Putamen (tissue), 1 donor: ENCODE results near the gene FBXO42.
A peak's percentile ranks its signal among the peaks of the same experiment; 100 is the strongest.
"Not testable (repeated sequence)": the region's sequence is repeated elsewhere in the genome, so short reads cannot be mapped to it uniquely, and the experiment has no call there.

Experiments used
- DNase-seq: peaks from one replicate; pipeline ENCODE4 v3.0.0-alpha.2; 2016; ENCODE audit warnings: low spot score

The FBXO42 gene

DNA sequence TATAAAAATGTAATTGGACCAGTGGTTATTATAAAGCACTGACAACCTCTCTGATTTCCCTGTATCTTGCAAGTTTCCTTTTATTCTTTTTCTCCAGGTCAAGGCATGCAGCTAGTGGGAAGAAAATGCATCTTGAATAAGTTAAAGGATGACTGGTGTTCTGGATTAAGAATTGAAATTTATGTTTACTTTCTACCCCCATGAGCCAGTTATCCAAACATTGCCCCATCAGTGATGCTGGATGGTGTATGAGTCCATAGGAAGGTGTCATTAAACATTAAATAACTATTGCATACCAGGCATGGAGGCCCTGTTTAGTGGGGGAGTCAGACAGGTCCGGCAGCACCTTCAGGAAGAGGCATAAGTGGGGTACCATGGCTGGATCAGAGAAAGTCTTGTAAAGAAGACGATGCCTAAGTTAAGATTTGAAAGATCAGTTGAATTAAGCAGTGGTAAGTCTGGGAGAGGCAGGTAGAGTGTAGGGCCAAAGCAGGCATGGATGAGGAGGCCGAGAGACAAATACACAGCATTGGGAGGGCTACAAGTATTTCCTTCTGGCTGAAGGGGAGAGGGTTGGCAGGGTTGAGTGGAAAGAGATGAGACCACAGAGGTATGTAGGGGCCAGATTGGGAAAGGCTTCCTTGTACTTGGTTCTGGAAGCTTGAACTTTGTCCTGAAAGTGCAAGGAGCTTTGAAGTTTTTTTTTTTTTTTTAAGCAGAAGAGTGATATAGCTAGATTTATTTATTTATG is 20.4 kb upstream of the FBXO42 start:
- no peak for DNase-seq

DNA sequence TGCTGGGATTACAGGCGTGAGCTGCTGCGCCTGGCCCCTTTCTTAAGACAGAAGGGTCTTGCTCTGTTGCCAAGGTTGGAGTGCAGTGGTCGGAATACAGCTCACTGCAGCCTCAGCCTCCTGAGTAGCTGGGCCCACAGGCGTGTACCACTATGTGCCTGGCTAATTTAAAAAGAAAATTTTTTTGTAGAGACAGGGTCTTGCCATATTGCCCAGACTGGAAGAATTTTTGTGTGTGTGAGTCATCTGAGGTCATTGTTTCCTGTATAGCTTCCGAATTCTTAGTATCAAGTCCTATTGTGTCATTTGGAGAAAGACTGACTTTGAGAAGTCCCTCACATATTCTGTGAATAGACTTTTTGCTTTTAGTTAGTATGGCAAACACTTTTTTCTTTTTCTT is 19.4 kb upstream of the FBXO42 start:
- no peak for DNase-seq

DNA sequence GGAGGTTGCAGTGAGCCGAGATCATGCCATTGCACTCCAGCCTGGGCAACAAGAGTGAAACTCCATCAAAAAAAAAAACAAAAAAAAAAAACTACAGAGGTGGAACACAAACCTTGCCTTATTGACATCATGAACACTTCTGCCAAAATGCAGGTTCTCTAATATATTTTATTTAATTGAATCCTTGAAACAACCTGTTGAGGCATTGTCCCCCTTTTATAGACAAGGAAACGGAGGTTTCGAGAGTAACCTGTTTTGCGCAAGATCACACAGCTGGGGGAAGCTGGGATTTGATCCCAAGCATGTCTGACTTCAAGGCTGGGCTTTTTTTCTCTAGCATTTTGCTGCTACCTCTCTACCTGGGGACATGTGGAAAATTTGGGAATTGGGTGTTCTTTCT is 17.5 kb upstream of the FBXO42 start:
- DNase-seq, result no peak

DNA sequence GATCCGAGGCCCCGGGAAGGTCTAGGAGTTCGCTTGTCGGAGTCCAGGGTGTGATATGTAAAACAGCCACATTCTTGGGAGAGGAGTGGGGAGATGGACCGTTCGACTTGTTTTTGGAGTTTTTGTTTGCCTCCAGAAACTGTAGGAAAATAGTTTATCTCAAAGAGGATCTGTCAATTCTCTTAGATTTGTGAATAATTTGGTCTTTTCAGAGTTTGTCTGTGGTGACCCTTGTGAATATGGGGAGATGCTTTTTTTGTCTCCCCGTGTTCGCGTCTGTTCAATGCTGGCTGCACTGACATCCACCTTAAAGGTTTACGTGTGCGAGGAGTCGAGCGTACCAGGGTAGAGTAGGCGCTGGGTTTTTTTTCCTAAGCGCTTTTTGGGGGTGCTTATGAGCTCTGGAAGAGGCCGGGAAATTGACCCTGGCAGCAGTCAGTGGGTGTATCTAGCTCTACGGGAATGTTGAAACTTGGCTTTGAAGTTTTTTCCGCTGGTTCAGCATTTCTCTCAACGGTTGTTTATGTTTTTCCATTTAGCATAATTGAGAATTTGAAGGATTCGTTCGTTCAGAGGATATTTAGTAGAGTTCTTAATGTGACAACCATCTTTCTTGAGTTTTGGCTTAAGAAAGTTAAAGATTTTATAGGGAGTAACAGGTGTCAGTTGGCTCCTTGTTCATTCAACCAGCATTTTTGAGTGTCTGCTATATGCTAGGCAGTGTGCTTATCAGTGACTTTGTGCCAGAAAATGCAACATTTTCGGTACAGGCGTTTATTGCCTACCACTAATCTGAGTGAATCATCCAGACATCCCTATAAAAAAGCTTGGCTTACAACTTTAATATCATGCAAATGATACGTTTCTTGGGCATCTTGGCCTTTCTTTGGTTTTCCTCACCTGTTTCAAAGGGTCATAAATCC is 15.9 kb upstream of the FBXO42 start:
- DNase-seq, result no peak

GRCh38 chr1:16367258-16367967 is 15.1 kb upstream of the FBXO42 start:
- DNase-seq, result no peak

DNA sequence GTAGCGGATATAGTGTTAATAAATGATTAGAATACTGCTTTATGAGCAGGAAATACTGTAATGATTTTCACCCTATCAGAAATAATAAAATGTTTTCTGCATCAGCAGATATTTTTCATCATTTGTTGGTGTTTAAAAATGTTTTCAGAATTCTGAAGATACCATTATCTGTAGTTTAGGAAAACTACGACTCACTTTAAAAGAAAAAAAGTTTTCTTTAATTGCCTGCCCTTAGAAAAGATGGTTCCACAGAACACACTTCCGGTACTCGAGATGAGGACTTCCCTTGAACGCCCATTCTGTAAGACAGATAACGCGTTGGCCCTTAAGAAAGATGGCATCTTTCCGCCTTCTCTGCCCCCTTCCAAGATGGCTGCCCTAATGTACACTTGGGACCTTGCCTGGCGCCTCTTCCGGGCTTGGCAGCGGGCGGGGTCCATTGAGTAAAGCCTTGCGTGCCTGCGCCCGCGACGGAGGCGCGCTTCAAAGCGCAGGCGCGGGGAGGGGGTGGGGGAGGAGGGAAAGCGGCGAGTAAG is 14.5 kb upstream of the FBXO42 start, which contains the start of gene SZRD1:
TSS of gene SZRD1 (plus strand) at position 521 of the 536 bp plus-strand sequence. CDS start 16 bp downstream, outside the sequence.
- DNase-seq, result peak; percentile 99

GRCh38 chr1:16365146-16365498 is 12.8 kb upstream of the FBXO42 start:
- not testable (repeated sequence) for DNase-seq

DNA sequence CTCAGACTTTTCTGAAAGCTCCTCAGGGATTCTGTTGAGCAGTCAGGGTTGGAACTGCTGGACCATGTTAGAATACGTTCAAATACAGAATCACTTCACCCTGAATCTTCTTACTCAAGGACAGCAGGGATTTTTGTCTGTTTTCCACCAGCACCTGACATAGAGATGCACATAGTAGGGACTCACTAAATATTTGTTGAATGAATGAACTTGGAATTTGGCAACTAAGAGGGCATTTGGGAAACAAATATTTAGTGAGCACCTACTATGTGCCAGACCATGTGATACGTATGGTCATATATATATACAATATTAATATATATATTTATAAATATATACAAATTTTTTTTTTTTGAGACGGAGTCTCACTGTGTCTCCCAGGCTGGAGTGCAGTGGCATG is 4.6 kb upstream of the FBXO42 start:
- no peak for DNase-seq

- no peak for DNase-seq
Measured at GRCh38 chr1:16354619-16355018, 2.3 kb upstream of the FBXO42 start.

DNA sequence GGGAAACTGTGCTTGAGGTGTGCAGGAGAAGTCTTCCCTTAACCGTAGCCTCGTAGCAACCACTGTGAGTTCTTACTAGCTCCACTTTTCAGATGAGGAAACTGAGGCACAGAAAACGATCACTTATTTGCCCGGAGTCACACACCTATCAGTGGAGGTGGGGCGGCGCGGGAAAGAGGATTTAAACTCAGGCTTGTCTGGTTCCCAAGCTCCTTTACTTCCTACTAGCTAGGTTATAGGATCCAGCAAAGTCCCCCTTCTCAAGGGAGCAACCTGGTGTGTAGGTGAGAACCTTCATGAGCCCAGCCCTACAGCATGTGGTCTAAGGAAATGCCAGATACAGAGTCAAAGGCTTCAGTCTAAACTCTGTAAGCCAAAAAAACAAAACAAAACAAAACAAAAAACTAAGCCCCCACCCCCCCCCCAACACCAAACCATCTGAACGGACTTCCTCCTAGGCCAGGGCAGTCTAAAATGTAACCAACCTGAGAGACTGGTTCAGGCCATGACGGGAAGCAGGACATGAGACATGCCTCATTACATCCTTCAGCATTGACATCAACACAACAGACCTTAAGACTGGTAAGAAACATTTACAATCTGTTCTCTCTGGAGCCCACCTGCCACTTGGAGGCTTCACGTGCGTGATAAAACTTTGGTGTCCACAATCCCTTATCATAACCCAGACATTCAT is 709 bp upstream of the FBXO42 start:
- DNase-seq, result no peak

GRCh38 chr1:16351456-16351993 is 755 bp downstream of the FBXO42 start:
- DNase-seq, result peak; percentile 38

- no peak for DNase-seq
Measured at GRCh38 chr1:16349847-16350406, 2.4 kb downstream of the FBXO42 start.

- peak; percentile 45 for DNase-seq
Measured at GRCh38 chr1:16348414-16349182, 3.7 kb downstream of the FBXO42 start.

DNA sequence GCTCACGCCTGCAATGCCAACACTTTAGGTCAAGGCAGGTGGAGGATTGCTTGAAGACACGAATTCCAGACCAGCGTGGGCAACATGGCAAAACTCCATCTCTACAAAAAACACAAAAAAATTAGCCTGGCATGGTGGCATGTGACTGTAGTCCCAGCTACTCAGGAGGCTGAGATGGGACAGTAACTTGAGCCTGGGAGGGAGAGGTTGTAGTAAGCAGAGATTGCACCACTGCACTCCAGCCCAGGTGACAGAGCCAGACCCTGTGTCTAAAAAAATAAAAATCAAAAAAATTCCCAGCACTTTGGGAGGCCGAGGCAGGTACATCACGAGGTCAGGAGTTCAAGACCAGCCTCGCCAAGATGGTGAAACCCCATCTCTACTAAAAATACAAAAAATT is 9.0 kb downstream of the FBXO42 start:
- not testable (repeated sequence) for DNase-seq

DNA sequence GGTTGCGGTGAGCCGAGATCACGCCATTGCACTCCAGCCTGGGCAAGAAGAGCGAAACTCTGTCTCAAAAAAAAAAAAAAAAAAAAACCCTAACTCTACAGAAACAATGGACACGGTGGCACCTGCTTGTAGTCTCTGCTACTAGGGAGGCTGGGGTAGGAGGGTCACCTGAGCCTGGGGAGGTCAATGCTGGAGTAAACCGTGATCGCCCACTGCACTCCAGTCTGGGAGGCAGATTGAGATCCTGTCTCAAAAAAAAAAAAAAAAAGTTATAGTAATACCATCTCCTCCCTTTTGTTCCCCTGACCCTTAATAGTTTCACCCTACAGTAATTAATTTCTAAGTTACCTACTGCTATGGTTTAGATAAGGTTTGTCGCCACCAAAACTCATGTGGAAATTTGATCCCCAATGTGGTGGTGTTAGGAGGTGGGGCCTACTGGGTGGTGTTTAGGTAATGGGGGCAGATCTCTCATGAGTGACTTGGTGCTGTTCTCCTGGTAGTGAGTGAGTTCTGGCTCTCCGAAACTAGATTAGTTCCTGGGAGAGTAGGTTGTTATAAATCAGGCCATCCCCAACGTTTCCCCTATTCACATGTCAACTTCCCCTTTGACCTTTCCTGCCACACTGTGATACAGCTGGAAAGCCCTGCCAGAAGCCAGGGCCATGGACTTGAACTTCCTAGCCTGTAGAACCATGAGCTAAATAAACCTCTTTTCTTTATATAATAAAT is 9.8 kb downstream of the FBXO42 start:
- no peak for DNase-seq

DNA sequence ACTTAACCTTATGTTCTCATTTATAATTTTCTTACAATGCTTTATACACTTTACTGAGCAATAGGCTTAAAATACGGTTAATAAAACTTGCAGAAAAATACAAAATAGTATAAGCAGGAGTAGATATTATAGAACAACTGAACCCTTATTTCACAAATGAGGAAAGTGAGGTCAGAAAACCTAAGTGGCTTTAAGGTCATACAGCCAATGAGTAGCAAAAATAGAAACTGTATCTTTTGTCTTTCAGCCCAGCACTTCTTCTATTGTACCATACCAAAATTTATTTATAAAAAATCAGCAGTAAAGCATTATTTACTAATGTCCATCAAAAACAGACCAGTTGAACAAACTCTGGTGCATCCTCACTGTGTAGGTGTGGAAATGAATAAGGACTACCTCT is 11.6 kb downstream of the FBXO42 start:
- no peak for DNase-seq

DNA sequence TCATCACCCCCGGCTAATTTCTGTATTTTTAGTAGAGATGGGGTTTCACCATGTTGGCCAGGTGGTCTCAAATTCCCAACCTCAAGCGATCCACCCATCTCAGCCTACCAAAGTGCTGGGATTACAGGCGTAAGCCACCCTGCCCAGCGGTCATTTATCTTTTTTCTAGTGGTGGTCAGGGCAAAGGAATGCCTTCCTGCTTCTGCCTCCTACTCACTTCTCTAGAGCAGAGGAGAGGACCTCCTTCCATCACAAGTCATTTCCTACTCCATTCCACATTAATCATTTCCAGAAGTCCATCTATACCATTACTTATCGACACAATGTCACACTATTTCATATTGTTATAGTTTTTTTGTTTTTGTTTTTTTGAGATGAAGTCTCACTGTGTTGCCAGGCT is 13.3 kb downstream of the FBXO42 start:
- DNase-seq, result no peak

DNA sequence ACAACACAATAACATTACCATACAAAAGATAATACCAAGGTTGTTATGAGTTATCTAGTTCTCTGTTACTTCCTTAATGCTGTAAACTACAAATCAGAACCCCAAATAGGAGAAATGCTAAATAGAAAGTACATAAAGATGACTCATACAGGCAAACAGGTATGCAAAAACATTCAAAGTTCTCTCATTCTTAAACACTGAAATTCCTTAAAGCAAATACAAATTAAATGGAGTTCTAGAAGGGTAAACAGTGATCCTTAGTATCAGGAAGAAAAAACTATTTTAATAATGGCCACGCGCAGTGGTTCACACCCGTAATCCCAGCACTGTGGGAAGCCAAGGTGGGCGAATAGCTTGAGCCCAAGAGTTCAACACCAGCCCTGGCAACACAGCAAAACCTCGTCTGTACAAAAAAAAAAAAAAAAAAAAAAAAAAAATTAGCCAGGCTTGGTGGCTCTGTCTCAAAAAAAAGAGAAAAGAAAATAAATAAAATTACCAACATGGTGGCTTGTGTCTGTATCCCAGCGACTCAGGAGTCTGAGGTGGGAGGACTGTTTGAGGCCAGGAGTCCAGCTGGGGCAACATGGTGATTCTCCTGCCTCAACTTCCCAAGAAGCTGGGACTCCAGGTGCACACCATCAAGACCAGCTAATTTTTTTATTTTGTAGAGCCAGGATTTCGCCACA is 17.5 kb downstream of the FBXO42 start:
- DNase-seq, result no peak

DNA sequence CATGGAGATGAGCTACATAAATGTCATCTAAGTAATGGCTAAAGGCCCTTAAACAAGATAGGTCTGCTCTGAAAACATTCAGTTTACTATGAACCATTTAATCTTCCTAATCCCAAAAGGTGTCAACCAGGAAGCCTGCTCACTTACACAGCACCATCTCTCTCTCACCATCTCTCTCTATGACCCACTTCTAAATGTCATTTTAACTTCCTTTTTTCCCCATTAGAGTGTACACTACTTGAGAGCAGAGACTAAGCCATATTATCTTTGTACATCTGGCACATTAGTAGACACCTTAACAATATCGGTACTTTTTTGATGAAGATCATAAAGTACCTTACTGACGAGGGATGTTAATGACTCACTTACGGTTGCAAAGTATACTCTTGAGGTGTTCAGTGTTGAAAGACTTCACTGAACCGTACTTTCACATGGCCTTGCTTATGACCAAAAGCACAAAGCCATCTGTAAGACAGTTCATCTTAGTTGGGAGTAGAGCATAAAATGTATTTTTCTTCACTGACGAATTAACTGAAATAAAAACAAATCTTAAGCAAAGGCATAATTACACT is 25.4 kb downstream of the FBXO42 start:
- no peak for DNase-seq
